ENCODE measurements around the gene SPTBN5. TPM values are rescaled to one million over a fixed set of nuclear protein-coding genes. Genes with fewer than 3 reads are reported as not detected.

The SPTBN5 gene
- total and polyA plus RNA-seq, 2 experiments from 2014 or later = 0.57 to 1.1 TPM

DNA sequence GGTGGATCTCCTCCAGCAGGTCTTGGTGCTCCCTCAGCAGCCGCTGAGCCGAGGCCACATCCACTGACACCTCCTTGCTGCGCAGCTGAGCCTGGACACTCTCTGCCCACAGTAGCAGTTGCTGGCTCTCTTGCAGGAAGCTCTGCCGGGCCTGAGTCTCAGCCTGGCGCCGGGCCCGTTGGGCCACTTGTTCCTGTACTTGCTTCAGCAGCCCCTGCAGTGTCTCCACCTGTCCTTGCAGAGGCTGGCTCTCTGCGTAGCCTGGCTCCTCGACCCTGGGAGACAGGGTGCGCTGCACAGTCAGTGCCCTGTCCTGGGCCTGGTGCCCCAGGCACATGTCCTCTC is 15.5 kb downstream of the SPTBN5 start:
- Mint-ChIP-seq H3K36me3 (ENCODE audit: low read depth) (no peaks in the 10 kb centered on the region; the same call in 2 of the 3 replicates), H3K27ac (0 out of 2 replicates have a peak overlapping the region, but pooled peaks have one; percentile 27), H3K4me3 (no peak overlapping the region), H3K27me3 (ENCODE audit: insufficient read depth, low read depth, poor library complexity) (peaks cover 36% of the 10 kb centered on the region), H3K9me3 (no peaks in the 10 kb centered on the region; the same call in 2 of the 3 replicates), H3K4me1 (peaks cover 10% of the 10 kb centered on the region)
- H3K4me1 ChIP-seq (ENCODE audit: insufficient read depth) = no peaks in the 10 kb centered on the region
- no peak overlapping the region for H3K27ac ChIP-seq (ENCODE audit: low read depth)
- H3K4me3 ChIP-seq = no peak overlapping the region
- H3K36me3 ChIP-seq (ENCODE audit: insufficient read depth) = no peaks in the 10 kb centered on the region
- no peak overlapping the region for H3K4me2 ChIP-seq
- H3K79me2 ChIP-seq (replicated peaks; ENCODE audit: insufficient read depth) = no peaks in the 10 kb centered on the region
- H2AFZ ChIP-seq = no peak overlapping the region
- ATAC-seq = no peak
- TF ChIP-seq NANOG (IDR thresholded peaks at IDR 0.05; ENCODE audit: borderline replicate concordance) (no peak), ZNF462 (CRISPR knock-in tag; IDR thresholded peaks at IDR 0.05) (no peak), JUNB (IDR thresholded peaks at IDR 0.05; ENCODE audit: unreplicated experiment) (no peak), CTCF (conservative IDR thresholded peaks at IDR 0.05; ENCODE audit: low read depth in 2 of 2) (no peak), EZH2 (IDR thresholded peaks at IDR 0.05; ENCODE audit: low read depth, unreplicated experiment) (no peak), ZNF114 (CRISPR knock-in tag; IDR thresholded peaks at IDR 0.05) (no peak), EZH2phosphoT487 (IDR thresholded peaks at IDR 0.05; ENCODE audit: unreplicated experiment) (no peak), ZNF331 (CRISPR knock-in tag; IDR thresholded peaks at IDR 0.05; ENCODE audit: low read depth) (no peak), CREB1 (CRISPR knock-in tag; IDR thresholded peaks at IDR 0.05; ENCODE audit: low read depth) (no peak)
- TF ChIP-seq, protein P1, sequence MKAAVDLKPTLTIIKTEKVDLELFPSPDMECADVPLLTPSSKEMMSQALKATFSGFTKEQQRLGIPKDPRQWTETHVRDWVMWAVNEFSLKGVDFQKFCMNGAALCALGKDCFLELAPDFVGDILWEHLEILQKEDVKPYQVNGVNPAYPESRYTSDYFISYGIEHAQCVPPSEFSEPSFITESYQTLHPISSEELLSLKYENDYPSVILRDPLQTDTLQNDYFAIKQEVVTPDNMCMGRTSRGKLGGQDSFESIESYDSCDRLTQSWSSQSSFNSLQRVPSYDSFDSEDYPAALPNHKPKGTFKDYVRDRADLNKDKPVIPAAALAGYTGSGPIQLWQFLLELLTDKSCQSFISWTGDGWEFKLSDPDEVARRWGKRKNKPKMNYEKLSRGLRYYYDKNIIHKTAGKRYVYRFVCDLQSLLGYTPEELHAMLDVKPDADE (IDR thresholded peaks at IDR 0.05) = no peak
- H3F3A ChIP-seq (replicated peaks; ENCODE audit: low read depth) = 0 out of 2 replicates have a peak, but pooled peaks cover 4% of the 10 kb centered on the region
- no peaks in the 10 kb centered on the region for H4K20me1 ChIP-seq (replicated peaks; ENCODE audit: insufficient read depth)
- peaks cover 28% of the 10 kb centered on the region for H3K27me3 ChIP-seq (ENCODE audit: insufficient read depth)
- no peaks in the 10 kb centered on the region for H3K9me2 ChIP-seq (ENCODE audit: insufficient read depth)
- DNase-seq (ENCODE audit: low spot score) = no peak
